IPS-NIHi7 (cell line): ENCODE measurements around the gene CDHR5.

Experiments used
- DNase-seq: peaks from one replicate; pipeline ENCODE4 v3.0.0; 2012; ENCODE audit warnings: mixed read lengths; ENCODE audit errors: extremely low spot score

The CDHR5 gene

GRCh38 chr11:623349-623869, 1.3 kb downstream of the CDHR5 start:
- no peak for DNase-seq

- DNase-seq: no peak
Observed at GRCh38 chr11:621838-622237, 2.9 kb downstream of the CDHR5 start.

- no peak for DNase-seq
Observed at GRCh38 chr11:620935-621814, 3.6 kb downstream of the CDHR5 start.

- DNase-seq: no peak
Observed at GRCh38 chr11:620201-620600, 4.6 kb downstream of the CDHR5 start.

GRCh38 chr11:619628-620050, 5.1 kb downstream of the CDHR5 start:
- DNase-seq: no peak

- DNase-seq: no peak
Observed at GRCh38 chr11:618856-619627, 5.7 kb downstream of the CDHR5 start.

- DNase-seq: no peak
Observed at GRCh38 chr11:617912-618682, 6.7 kb downstream of the CDHR5 start.

GRCh38 chr11:617199-617911, 7.4 kb downstream of the CDHR5 start:
- no peak for DNase-seq

GRCh38 chr11:616320-617198, 8.2 kb downstream of the CDHR5 start:
- no peak for DNase-seq

- DNase-seq: peak; percentile 91
Observed at GRCh38 chr11:615504-616319, 9.0 kb downstream of the CDHR5 start, which contains the start of gene IRF7. Gene IRF7, minus strand, starts transcription at chr11:615950. Its CDS starts 586 bp downstream, at chr11:615364.

- no peak for DNase-seq
Observed at GRCh38 chr11:614623-615503, 9.9 kb downstream of the CDHR5 start.

GRCh38 chr11:614021-614622, 10.6 kb downstream of the CDHR5 start:
- no peak for DNase-seq

GRCh38 chr11:613369-613968, 11.3 kb downstream of the CDHR5 start:
- DNase-seq: peak; percentile 88

- no peak for DNase-seq
Observed at GRCh38 chr11:612961-613300, 11.8 kb downstream of the CDHR5 start.

GRCh38 chr11:612201-612960, 12.4 kb downstream of the CDHR5 start:
- no peak for DNase-seq
